B cell (primary cell): Measurements from ENCODE around the gene ADAMTSL5. TPM values are rescaled to one million over a fixed set of nuclear protein-coding genes. Genes with fewer than 3 reads are reported as not detected.

Source experiments
- ATAC-seq: fragments of 200-7000 bp; cut with Tn5 transposase; one replicate; pipeline ENCODE4 v1.10.0; 2021; ENCODE audit warnings: low read depth, mild to moderate bottlenecking, moderate number of reproducible peaks, moderate library complexity
- CTCF ChIA-PET: fragments of 350-600 bp; sonication (Branson Sonifier 250); formaldehyde crosslinking; loops from one replicate; lab custom pipeline; 2021; ENCODE audit warnings: antibody characterized with exemption, inconsistent platforms; lab: Charles Lee
- POLR2A ChIA-PET: fragments of 350-600 bp; sonication (Branson Sonifier 250); formaldehyde crosslinking; loops from one replicate; lab custom pipeline; 2021; ENCODE audit warnings: antibody characterized with exemption; lab: Charles Lee
- DNase-seq: peaks from one replicate; pipeline ENCODE4 v3.0.0; 2013
- H2AFZ ChIP-seq: 2 replicates; pipeline ENCODE4 v1.6.1; 2012; ENCODE audit warnings: mild to moderate bottlenecking, low read depth, low read length; ENCODE audit not compliant: insufficient read depth, poor library complexity, severe bottlenecking
- H3K27ac ChIP-seq, 2 donors: 1 replicate in 1 of 2; 2 replicates in 1 of 2; pipeline ENCODE4 v1.5.1; 2012 to 2013; ENCODE audit warnings: low read length in 2 of 2, mild to moderate bottlenecking in 2 of 2, moderate library complexity in 1 of 2
- H3K27me3 ChIP-seq, 4 experiments: fragments of 200-600 bp in 1 of 4; sonication (generic) in 1 of 4; replicated peaks in 1 of 4; 1 replicate in 2 of 4; 2 replicates in 2 of 4; pipeline versions ENCODE4 v1.6.1 to v1.7.0; 2013 to 2016; ENCODE audit warnings: low read length in 3 of 4, mild to moderate bottlenecking in 2 of 4, mixed read lengths in 1 of 4, moderate library complexity in 1 of 4; ENCODE audit not compliant: insufficient read depth in 4 of 4, control insufficient read depth in 3 of 4; ENCODE audit errors: control extremely low read depth in 1 of 4
- H3K36me3 ChIP-seq, 2 experiments: replicated peaks in 1 of 2; 1 replicate in 1 of 2; 2 replicates in 1 of 2; pipeline versions ENCODE4 v1.6.1 to v1.7.1; 2013; ENCODE audit warnings: low read length in 1 of 2; ENCODE audit not compliant: insufficient read depth in 2 of 2, control insufficient read depth in 1 of 2; ENCODE audit errors: control extremely low read depth in 1 of 2, extremely low read depth in 1 of 2
- H3K4me1 ChIP-seq, 2 donors: fragments of 200-600 bp in 1 of 2; sonication (generic) in 1 of 2; 1 replicate in 1 of 2; 2 replicates in 1 of 2; pipeline versions ENCODE4 v1.5.1 to v1.6.1; 2013 to 2017; ENCODE audit warnings: low read length in 2 of 2; ENCODE audit not compliant: control insufficient read depth in 2 of 2, insufficient read depth in 2 of 2
- H3K4me2 ChIP-seq: replicated peaks from 2 replicates; pipeline ENCODE3; 2012; ENCODE audit warnings: mild to moderate bottlenecking, low read depth, low read length; ENCODE audit not compliant: poor library complexity, severe bottlenecking
- H3K4me3 ChIP-seq, 5 experiments: fragments of 200-600 bp in 1 of 5; sonication (generic) in 1 of 5; 1 replicate in 3 of 5; 2 replicates in 2 of 5; pipeline versions ENCODE4 v1.5.1 to v1.7.0; 2011 to 2016; ENCODE audit warnings: low read length in 4 of 5, mild to moderate bottlenecking in 4 of 5, low read depth in 2 of 5, control low read depth in 1 of 5, moderate library complexity in 1 of 5; ENCODE audit not compliant: insufficient read depth in 1 of 5; ENCODE audit errors: control extremely low read depth in 1 of 5, extremely low read depth in 1 of 5
- H3K79me2 ChIP-seq: fragments of 200-600 bp; sonication (generic); one replicate; pipeline ENCODE4 v1.6.0; 2016; ENCODE audit warnings: low read length; ENCODE audit not compliant: control insufficient read depth, insufficient read depth
- H3K9ac ChIP-seq: fragments of 200-600 bp; sonication (generic); 2 replicates; pipeline ENCODE4 v1.6.1; 2017; ENCODE audit warnings: mild to moderate bottlenecking, low read length, moderate library complexity
- H3K9me3 ChIP-seq, 3 donors: one replicate each; pipeline versions ENCODE4 v1.6.1 to v1.7.1; 2013; ENCODE audit warnings: low read length in 2 of 3; ENCODE audit not compliant: control insufficient read depth in 2 of 3, insufficient read depth in 1 of 3; ENCODE audit errors: control extremely low read depth in 1 of 3
- H4K20me1 ChIP-seq: 2 replicates; pipeline ENCODE4 v1.6.0; 2012; ENCODE audit warnings: mild to moderate bottlenecking, low read length; ENCODE audit not compliant: insufficient read depth, control insufficient read depth, poor library complexity, severe bottlenecking
- H3K27ac Mint-ChIP-seq: one replicate; pipeline ENCODE4 v1.8.0; 2021; ENCODE audit warnings: mixed read lengths
- H3K27me3 Mint-ChIP-seq: one replicate; pipeline ENCODE4 v1.8.0; 2021; ENCODE audit warnings: mixed read lengths
- H3K4me1 Mint-ChIP-seq: one replicate; pipeline ENCODE4 v1.8.0; 2021; ENCODE audit warnings: mixed read lengths
- H3K4me3 Mint-ChIP-seq: one replicate; pipeline ENCODE4 v1.8.0; 2021; ENCODE audit warnings: mixed read lengths
- H3K9me3 Mint-ChIP-seq: one replicate; pipeline ENCODE4 v1.8.0; 2022; ENCODE audit warnings: mixed read lengths; ENCODE audit not compliant: insufficient read depth
- CTCF ChIP-seq: fragments of 200-600 bp; IDR thresholded peaks from one replicate; pipeline ENCODE4 v1.8.0; 2022; ENCODE audit warnings: antibody characterized with exemption, mild to moderate bottlenecking
- EZH2 ChIP-seq: IDR thresholded peaks from 2 replicates; pipeline ENCODE4 v1.6.1; 2012; ENCODE audit warnings: borderline replicate concordance, low read depth, mild to moderate bottlenecking, moderate library complexity, low read length; ENCODE audit not compliant: insufficient read depth, poor library complexity, severe bottlenecking
- WGBS: methylation state at CpG from one replicate; pipeline ENCODE4 v1.1.5; 2013; ENCODE audit warnings: missing lambda C conversion rate; ENCODE audit not compliant: insufficient coverage; 5-methylcytosine and 5-hydroxymethylcytosine counted together
- intact Hi-C: fragments of 100-400 bp; cut with micrococcal nuclease; formaldehyde crosslinking; loops from one replicate; pipeline ENCODE4 v1.10.0; 2022
- polyA plus RNA-seq: library from polyadenylated mRNA; depleted of rRNA; stranded (reverse); fragments of >200 nt; gene quantifications from 2 replicates; pipeline ENCODE4 v1.2.3, GENCODE V29; 2012
- total RNA-seq, 2 donors: library from RNA; stranded (reverse); fragments of 120-200 nt in 1 of 2; gene quantifications; 1 replicate in 1 of 2; 2 replicates in 1 of 2; pipeline versions ENCODE4 v1.2.3 to v1.2.4, GENCODE V29; 2013 to 2022

Gene ADAMTSL5
- total and polyA plus RNA-seq, 2 donors (not counting 1 experiment from before 2014, with no cell fraction given), result 0.09 TPM; not detected in 1

GRCh38 chr19:1529430-1529816 lies 16.6 kb upstream of the ADAMTSL5 start:
- WGBS, result 89% methylated on average over 15 of the region's 16 CpGs
- Histone ChIP-seq H3K36me3 (no peaks in the 10 kb centered on the region), H3K9me3 (peaks cover 0 to 4% (median 0%) of the 10 kb centered on the region in 3 donors), H2AFZ (no peak overlapping the region), H3K4me3 (no peak overlapping the region), H3K4me2 (no peak overlapping the region), H3K9ac (no peak overlapping the region), H3K4me1 (peaks cover 2 to 6% of the 10 kb centered on the region in 2 donors), H4K20me1 (no peaks in the 10 kb centered on the region), H3K79me2 (no peaks in the 10 kb centered on the region), H3K27me3 (peaks cover 0 to 29% (median 8%) of the 10 kb centered on the region in 4 experiments), H3K27ac (no peak overlapping the region)
- ATAC-seq (no peak), DNase-seq (no peak)
- ChIA-PET CTCF (no interaction called here), POLR2A (interaction anchor here (0.6 kb wide), 1 partner anchor 834 kb away, joined by 6 read pairs; no protein-coding TSS in a partner anchor)
- Mint-ChIP-seq H3K9me3 (no peaks in the 10 kb centered on the region), H3K4me3 (no peak overlapping the region), H3K27me3 (peaks cover 40% of the 10 kb centered on the region), H3K27ac (no peak overlapping the region), H3K4me1 (peaks cover 5% of the 10 kb centered on the region)
- no peak for TF ChIP-seq CTCF
- TF ChIP-seq EZH2, result no peak
- intact Hi-C loops, result no loop called here

- peaks cover 7% of the 10 kb centered on the region for H3K4me1 Mint-ChIP-seq
- no peak overlapping the region for H3K9ac ChIP-seq
- H3K9me3 ChIP-seq, result peaks cover 0 to 4% (median 0%) of the 10 kb centered on the region in 3 donors
- H3K4me1 ChIP-seq, result peaks cover 3 to 8% of the 10 kb centered on the region in 2 donors
- ChIA-PET CTCF (no interaction called here), POLR2A (interaction anchor here (0.6 kb wide), 1 partner anchor 835 kb away, joined by 6 read pairs; no protein-coding TSS in a partner anchor)
- DNase-seq (no peak), ATAC-seq (no peak)
- no peaks in the 10 kb centered on the region for H3K36me3 ChIP-seq
- H3K9me3 Mint-ChIP-seq, result no peaks in the 10 kb centered on the region
- no peaks in the 10 kb centered on the region for H4K20me1 ChIP-seq
- H2AFZ ChIP-seq, result no peak overlapping the region
- no peak overlapping the region for H3K27ac Mint-ChIP-seq
- H3K4me3 ChIP-seq, result no peak overlapping the region
- peaks cover 42% of the 10 kb centered on the region for H3K27me3 Mint-ChIP-seq
- H3K27ac ChIP-seq, result no peak overlapping the region
- H3K4me3 Mint-ChIP-seq, result no peak overlapping the region
- TF ChIP-seq CTCF (no peak), EZH2 (no peak)
- H3K4me2 ChIP-seq, result no peak overlapping the region
- 83% methylated on average over 18 of the region's 23 CpGs for WGBS
- H3K79me2 ChIP-seq, result no peaks in the 10 kb centered on the region
- intact Hi-C loops, result no loop called here
- peaks cover 0 to 30% (median 9%) of the 10 kb centered on the region in 4 experiments for H3K27me3 ChIP-seq
Measured at GRCh38 chr19:1528596-1529429, 16.0 kb upstream of the ADAMTSL5 start.
